ENCODE data around the gene SDK1. TPM values are rescaled to one million over a fixed set of nuclear protein-coding genes. Genes with fewer than 3 reads are reported as not detected.
"Not testable (repeated sequence)": the region's sequence is repeated elsewhere in the genome, so short reads cannot be mapped to it uniquely, and the experiment has no call there.

SDK1 gene
- polyA plus RNA-seq, 3 donors = 3.2 to 6.6 (median 3.3) TPM

DNA sequence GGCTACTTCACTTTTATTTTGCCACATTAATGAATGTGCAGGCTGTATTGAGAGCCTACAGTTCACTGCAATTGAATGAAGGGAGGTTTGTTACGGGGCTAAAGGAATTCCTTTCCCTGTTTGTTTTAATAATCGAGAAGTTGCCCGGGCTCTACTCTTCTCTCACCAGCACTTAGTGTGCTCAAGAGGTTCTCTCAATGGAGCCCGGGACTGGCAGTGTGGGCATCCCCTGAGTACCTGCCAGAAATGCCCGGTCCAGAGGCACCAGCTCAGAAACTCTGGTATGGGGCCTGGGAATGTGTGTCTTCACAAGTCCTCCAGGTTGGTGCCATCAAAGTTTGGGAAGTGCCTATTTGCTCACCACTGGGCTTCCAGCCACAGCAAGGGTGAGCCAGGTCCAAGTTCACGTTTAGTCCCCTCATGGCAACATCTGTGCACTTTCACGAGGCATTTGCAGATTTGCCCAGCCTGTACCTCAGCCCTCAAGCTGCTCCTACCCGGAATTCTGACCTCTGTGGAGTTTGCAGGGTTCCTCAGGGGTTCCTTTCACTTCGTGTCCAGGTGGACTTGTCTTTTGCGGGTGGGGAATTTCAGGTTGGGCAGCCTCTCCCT lies 622.4 kb downstream of the SDK1 start:
- WGBS, 3 donors = 64 to 88% (median 87%) methylated on average over 10 of the region's 10 CpGs
- no peak overlapping the region for H3K27ac ChIP-seq (ENCODE audit: low read depth, low read length)

- WGBS, 3 donors = 57 to 91% (median 87%) methylated on average over 14 of the region's 14 CpGs
- H3K27ac ChIP-seq (ENCODE audit: low read depth, low read length) = no peak overlapping the region
Observed at GRCh38 chr7:3924277-3924676, 623.2 kb downstream of the SDK1 start.

DNA sequence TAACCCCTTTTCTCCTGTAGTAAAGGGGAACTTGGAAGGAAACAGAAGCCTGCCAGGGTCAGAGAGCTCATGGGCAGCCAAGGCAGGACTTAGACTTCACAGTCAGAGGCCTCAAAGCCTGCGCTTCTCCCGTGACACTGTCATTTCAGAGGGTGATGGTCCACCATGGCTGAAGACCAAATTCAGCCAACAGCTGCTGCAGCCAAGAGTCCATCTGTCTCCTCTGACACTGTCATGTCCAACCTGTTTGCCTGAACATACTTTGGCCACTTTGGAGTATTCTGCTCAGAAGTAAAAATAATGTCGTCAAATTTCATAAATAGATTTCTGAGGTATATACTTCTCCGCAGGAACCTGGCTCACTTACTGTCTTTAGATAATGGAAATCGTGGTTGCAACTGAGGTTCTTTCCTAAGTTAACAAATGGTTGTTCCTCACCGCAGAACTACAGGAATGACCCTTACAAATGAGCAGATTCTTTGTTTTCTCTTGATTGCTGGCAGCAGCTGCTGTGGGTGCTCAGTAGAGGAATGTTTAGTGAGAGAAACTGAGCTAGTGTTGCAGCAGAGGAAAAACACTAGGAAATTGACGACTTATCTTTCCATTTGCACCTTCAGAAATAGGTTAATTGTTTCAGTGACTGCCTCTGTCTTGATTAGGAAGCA lies 626.5 kb downstream of the SDK1 start:
- H3K27ac ChIP-seq (ENCODE audit: low read depth, low read length) = no peak overlapping the region
- 84 to 89% (median 87%) methylated on average over 7 of the region's 7 CpGs for WGBS, 3 donors

DNA sequence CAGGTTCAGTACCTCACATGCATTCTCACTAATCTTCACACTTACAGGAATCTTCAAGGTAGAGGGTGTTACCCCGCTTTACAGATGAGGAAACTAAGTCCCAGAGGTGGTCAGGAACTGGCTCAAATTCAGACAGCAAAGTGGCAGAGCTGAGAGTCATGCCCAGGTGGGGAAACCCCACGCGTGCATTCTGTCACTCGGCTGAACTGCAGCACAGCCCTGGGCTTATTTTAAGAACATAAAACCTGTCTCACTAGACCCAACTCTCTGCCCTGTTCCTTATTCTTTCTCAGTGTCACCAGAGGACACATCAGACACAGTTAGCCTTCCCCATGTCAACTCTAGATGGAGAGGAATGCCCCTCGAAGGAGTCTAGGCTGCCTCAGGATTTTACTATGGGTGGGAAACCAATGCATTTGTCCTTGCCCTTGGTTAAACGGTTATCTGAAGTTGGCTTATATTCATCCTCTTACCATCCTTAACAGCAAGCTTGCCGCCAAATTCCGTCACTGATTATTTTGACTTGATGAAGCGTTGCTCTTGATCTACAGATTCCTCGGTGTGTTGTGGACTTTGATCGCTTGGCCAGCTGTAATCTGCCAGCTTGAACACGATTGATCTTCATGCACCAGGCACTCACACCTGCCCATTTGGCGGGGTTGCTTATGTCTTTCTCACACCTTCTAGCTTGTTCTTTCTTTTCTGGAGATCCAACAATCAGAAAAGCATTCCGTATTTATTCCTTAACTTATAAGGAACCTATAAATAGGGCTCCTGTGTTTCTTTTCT lies 627.9 kb downstream of the SDK1 start:
- WGBS, 3 donors = 47 to 87% (median 81%) methylated on average over 14 of the region's 14 CpGs
- H3K27ac ChIP-seq (ENCODE audit: low read depth, low read length) = no peak overlapping the region

- H3K27ac ChIP-seq (ENCODE audit: low read depth, low read length) = no peak overlapping the region
- 31 to 67% (median 67%) methylated on average over 3 of the region's 3 CpGs for WGBS, 3 donors
Observed at GRCh38 chr7:3931843-3932242, 630.8 kb downstream of the SDK1 start.

- WGBS, 3 donors = 94 to 98% (median 97%) methylated on average over 8 of the region's 8 CpGs
- no peak overlapping the region for H3K27ac ChIP-seq (ENCODE audit: low read depth, low read length)
Observed at GRCh38 chr7:3937146-3937545, 636.1 kb downstream of the SDK1 start.

DNA sequence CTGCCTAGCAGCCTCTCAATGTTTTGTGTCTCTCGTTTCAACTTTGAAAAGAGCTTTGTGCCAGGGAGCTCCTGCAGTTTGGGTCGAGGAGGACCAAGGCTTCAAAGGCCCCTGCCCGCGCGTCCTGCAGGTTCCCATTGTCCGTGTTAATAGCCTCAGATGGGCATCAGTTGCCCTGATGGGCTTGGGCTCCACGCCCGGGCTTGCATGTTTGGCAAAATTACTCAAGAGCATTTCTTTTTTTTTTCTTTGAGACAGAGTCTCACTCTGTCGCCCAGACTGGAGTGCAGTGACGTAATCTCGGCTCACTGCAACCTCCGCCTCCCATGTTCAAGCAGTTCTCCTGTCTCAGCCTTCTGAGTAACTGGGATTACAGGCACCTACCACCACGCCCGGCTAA lies 636.6 kb downstream of the SDK1 start:
- no peak overlapping the region for H3K27ac ChIP-seq (ENCODE audit: low read depth, low read length)
- 93 to 97% (median 95%) methylated on average over 14 of the region's 14 CpGs for WGBS, 3 donors

- WGBS, 3 donors = 89 to 95% (median 92%) methylated on average over 12 of the region's 12 CpGs
- not testable (repeated sequence) for H3K27ac ChIP-seq (ENCODE audit: low read depth, low read length)
Observed at GRCh38 chr7:3941706-3942105, 640.7 kb downstream of the SDK1 start.

DNA sequence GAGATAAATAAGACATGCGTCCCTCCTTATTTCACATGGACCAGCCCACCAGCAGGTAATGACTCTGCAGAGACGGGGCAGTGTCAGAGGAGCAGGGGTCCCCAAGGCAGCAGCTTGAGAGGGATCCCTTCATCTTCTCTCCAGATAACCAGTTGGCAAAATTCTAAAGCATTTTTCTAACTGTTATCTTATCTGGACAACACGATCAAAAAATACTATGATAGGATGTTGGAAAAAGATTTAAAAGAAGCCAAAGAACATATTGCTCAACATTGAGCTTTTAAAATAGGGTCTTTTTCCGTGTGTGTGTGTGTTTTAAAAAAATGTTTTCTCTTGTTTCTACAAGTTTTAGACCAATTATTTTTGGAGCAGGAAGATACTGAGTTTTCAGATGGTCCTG lies 641.2 kb downstream of the SDK1 start:
- WGBS, 3 donors = 49 to 59% (median 59%) methylated on average over 4 of the region's 4 CpGs
- no peak overlapping the region for H3K27ac ChIP-seq (ENCODE audit: low read depth, low read length)

DNA sequence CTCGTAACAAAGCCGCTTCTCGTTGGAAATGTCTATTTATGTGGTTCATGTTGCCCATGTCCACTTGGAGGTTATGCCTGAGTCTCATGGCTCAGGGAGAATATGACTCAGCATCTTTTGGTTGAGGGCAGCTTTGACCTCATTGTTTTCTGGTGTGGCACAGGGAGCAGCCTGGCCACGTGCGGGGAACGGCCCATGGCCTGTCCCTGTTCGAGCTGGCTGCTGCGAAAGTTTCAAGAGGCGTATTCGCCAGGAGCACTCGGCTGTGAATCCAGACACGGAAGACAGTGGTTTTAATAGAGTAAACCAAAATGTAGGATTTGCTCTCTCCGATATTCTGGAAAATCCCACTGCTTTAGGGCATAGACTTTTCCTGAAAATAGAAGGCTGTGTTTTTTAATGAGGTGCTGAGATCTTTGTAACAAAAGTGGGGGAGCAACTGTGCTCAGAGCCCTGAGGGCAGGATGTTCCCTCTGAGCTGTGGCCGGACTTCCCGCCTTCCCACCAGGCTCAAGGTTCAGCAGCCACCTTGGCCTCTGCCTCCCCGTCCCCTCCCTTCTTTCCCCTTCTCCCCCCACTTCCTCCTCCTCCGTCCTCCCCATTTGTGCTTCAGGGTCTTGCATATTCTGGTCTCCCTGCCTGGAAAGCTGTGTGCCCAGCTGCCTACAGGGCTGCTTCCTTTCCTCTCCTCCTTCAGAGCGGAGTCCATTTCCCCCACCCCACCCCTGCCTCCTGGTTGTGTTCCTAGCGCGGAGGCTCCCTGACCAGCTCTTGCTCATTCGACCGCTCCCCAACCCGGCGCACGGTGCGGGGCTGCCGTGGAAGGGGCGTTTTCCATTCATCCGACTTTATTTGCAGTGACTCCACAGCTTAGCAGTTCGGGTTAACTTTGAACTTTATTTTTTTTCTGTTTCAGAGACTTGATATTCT lies 642.0 kb downstream of the SDK1 start:
- WGBS, 3 donors = 79 to 88% (median 83%) methylated on average over 28 to 30 of the region's 30 CpGs

DNA sequence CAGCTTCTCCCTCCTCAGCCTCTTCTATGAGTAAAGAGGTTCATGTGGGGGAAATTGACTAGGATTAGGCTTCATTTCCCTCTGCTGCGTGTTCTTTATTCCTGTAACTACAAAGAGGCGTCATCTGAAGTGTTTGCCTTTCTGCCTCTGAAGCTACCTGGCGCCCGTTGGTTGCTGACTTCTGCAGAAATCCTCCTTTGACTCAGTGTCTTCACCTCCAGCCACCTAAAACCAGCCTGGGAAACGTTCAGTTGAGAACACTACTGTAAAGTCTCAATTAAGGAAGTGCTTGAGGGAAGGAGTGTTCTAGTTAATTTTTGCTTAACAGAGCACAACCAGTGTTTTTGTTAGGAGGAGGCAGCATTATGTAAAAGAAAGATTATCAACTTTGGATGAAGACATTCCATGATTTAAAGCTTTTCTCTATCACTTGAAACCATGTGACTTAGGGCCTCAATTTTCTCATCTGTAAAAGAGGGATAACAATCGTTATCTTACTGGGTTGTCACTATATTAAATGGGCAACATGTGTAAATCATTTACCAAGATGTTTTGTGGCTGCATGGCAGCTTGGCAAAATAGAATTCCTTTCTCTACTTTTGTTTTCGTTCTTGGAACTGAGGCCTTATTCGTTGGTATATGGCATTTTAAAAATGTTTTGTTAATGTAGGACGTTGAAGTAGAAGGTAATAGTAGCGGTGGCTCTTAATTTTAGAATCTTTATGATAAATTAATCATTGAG lies 642.9 kb downstream of the SDK1 start:
- H3K27ac ChIP-seq (ENCODE audit: low read depth, low read length) = no peak overlapping the region
- WGBS, 3 donors = 69 to 88% (median 82%) methylated on average over 10 of the region's 10 CpGs

More for the DNA sequence above, 642.0 kb downstream of the SDK1 start:
- H3K27ac ChIP-seq (ENCODE audit: low read depth, low read length) = no peak overlapping the region

DNA sequence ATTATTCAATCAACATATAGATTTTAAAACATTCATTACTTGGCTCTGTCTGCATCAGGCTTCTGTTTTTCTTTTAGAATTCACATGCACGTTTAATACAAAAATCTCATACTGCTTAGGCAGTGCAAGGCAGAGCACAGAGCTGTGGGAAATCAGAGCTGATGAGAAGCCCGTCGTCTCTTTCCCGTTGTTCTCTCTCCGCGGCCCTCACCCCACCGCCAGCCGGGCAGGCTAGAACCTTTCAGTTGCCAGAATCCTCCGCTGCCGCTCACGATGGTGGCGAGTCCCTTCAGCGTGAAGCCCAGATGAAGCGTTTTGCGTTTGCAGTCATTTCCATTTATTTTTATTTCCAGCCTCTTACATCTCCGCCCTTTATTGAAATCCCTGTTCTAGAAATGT lies 648.2 kb downstream of the SDK1 start:
- no peak overlapping the region for H3K27ac ChIP-seq (ENCODE audit: low read depth, low read length)
- 65 to 78% (median 69%) methylated on average over 16 of the region's 16 CpGs for WGBS, 3 donors

DNA sequence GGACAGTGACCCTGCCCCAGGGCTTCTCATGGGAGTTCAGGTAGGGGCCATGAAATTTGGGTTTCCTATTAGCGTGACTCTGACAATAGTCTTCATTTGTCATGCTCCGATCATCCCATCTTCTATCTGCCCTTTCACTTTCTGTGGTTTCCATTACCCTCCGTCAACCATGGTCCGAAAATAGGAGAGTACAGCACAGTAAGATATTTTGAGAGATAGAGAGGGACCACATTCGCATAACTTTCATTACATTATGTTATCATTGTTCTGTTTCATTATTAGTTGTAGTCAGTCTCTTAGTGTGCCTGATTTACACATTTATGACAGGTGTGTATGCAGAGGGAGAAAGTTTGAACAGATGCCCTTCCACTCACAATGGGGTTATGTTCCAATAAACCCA lies 649.2 kb downstream of the SDK1 start:
- WGBS, 3 donors = 95 to 98% (median 96%) methylated on average over 5 of the region's 5 CpGs
- H3K27ac ChIP-seq (ENCODE audit: low read depth, low read length) = no peak overlapping the region

- 95 to 96% (median 96%) methylated on average over 33 of the region's 33 CpGs for WGBS, 3 donors
Observed at GRCh38 chr7:3951316-3952055, 650.4 kb downstream of the SDK1 start.

GRCh38 chr7:3953133-3953532 lies 652.1 kb downstream of the SDK1 start:
- 69 to 75% (median 75%) methylated on average over 6 of the region's 6 CpGs for WGBS, 3 donors
- H3K27ac ChIP-seq (ENCODE audit: low read depth, low read length) = no peak overlapping the region

More at GRCh38 chr7:3951316-3952055, 650.4 kb downstream of the SDK1 start:
- no peak overlapping the region for H3K27ac ChIP-seq (ENCODE audit: low read depth, low read length)

DNA sequence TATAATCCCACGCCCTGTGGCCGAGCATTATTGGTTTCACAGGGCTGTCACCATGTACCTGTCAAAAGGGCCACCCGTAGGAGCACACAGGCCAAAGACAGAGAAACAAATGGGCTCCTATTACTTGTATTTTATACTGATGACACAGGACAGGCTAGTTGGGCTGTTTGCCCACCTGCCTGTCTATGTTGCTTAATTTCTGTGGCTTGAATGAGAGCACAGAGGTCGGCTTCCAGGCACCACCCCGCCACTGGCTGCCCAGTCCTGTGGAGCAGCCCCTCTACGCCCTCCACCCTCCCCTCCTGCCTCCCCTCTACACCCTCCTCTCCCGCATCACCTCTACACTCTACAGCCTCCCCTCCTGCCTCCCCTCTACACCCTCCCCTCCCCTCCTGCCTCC lies 652.9 kb downstream of the SDK1 start:
- WGBS, 3 donors = 83 to 93% (median 88%) methylated on average over 6 to 7 of the region's 7 CpGs
- H3K27ac ChIP-seq (ENCODE audit: low read depth, low read length) = no peak overlapping the region

GRCh38 chr7:3955026-3955425 lies 654.0 kb downstream of the SDK1 start:
- WGBS, 3 donors = 91 to 95% (median 91%) methylated on average over 11 of the region's 11 CpGs
- no peak overlapping the region for H3K27ac ChIP-seq (ENCODE audit: low read depth, low read length)
